Activated T-helper 17 cell treated with anti-CD3 and anti-CD28 coated beads, Interleukin-2, amount 50 U/mL, for 72 hours (primary cell): Measurements from ENCODE around the gene SLC35E3. TPM values are rescaled to one million over a fixed set of nuclear protein-coding genes. Genes with fewer than 3 reads are reported as not detected.
A peak's percentile ranks its signal among the peaks of the same experiment; 100 is the strongest.

ENCODE experiments used
- ATAC-seq: fragments of 150-1000 bp; cut with Tn5 transposase; replicated peaks from 2 replicates; pipeline ENCODE4 v1.10.0; 2021; ENCODE audit warnings: mild to moderate bottlenecking, moderate library complexity
- H3K27ac Mint-ChIP-seq: one replicate; pipeline ENCODE4 v1.8.0; 2022; ENCODE audit warnings: mixed read lengths
- H3K27me3 Mint-ChIP-seq: one replicate; pipeline ENCODE4 v1.8.0; 2022; ENCODE audit warnings: mixed read lengths
- H3K36me3 Mint-ChIP-seq: one replicate; pipeline ENCODE4 v1.8.0; 2022; ENCODE audit warnings: low read depth, mild to moderate bottlenecking, mixed read lengths
- H3K4me1 Mint-ChIP-seq: one replicate; pipeline ENCODE4 v1.8.0; 2022; ENCODE audit warnings: mixed read lengths
- H3K4me3 Mint-ChIP-seq: one replicate; pipeline ENCODE4 v1.8.0; 2022; ENCODE audit warnings: mild to moderate bottlenecking, mixed read lengths
- H3K9me3 Mint-ChIP-seq: one replicate; pipeline ENCODE4 v1.8.0; 2022; ENCODE audit warnings: mixed read lengths
- total RNA-seq, 2 donors: library from RNA; stranded (reverse); gene quantifications; one replicate each; pipeline ENCODE4 v1.2.3, GENCODE V29; 2022

SLC35E3 gene
- total RNA-seq = 10 to 100 TPM; 12.3 to 12.6 TPM

GRCh38 chr12:68745904-68746571 is at the start of gene SLC35E3:
Gene SLC35E3 (plus strand): TSS chr12:68746176. CDS start chr12:68746378, 202 bp downstream.
- Mint-ChIP-seq H3K4me1 (peaks cover 19% of the 10 kb centered on the region), H3K27me3 (no peaks in the 10 kb centered on the region), H3K36me3 (peaks cover 45% of the 10 kb centered on the region), H3K4me3 (peak within 1 kb of the TSS; percentile 99), H3K9me3 (no peaks in the 10 kb centered on the region), H3K27ac (peak within 1 kb of the TSS; percentile 96)
- peak; percentile 98 for ATAC-seq

- no peak overlapping the region for H3K27ac Mint-ChIP-seq
- H3K36me3 Mint-ChIP-seq = peaks cover 93% of the 10 kb centered on the region
- H3K4me3 Mint-ChIP-seq = no peak overlapping the region
- H3K9me3 Mint-ChIP-seq = no peaks in the 10 kb centered on the region
- ATAC-seq = no peak
- H3K4me1 Mint-ChIP-seq = no peaks in the 10 kb centered on the region
- H3K27me3 Mint-ChIP-seq = no peaks in the 10 kb centered on the region
Observed at GRCh38 chr12:68699486-68699885, 46.5 kb upstream of the SLC35E3 start.

GRCh38 chr12:68727776-68728175 is 18.2 kb upstream of the SLC35E3 start:
- Mint-ChIP-seq H3K4me3 (no peak overlapping the region), H3K27ac (no peak overlapping the region), H3K36me3 (peaks cover 89% of the 10 kb centered on the region), H3K9me3 (no peaks in the 10 kb centered on the region), H3K27me3 (no peaks in the 10 kb centered on the region), H3K4me1 (no peaks in the 10 kb centered on the region)
- no peak for ATAC-seq

GRCh38 chr12:68733661-68734071 is 12.3 kb upstream of the SLC35E3 start:
- no peak overlapping the region for H3K4me3 Mint-ChIP-seq
- H3K36me3 Mint-ChIP-seq = peaks cover 92% of the 10 kb centered on the region
- no peaks in the 10 kb centered on the region for H3K27me3 Mint-ChIP-seq
- no peak overlapping the region for H3K27ac Mint-ChIP-seq
- no peaks in the 10 kb centered on the region for H3K9me3 Mint-ChIP-seq
- no peak for ATAC-seq
- H3K4me1 Mint-ChIP-seq = no peaks in the 10 kb centered on the region

- no peaks in the 10 kb centered on the region for H3K9me3 Mint-ChIP-seq
- ATAC-seq = no peak
- H3K4me3 Mint-ChIP-seq = no peak overlapping the region
- H3K36me3 Mint-ChIP-seq = peaks cover 81% of the 10 kb centered on the region
- no peaks in the 10 kb centered on the region for H3K4me1 Mint-ChIP-seq
- no peak overlapping the region for H3K27ac Mint-ChIP-seq
- H3K27me3 Mint-ChIP-seq = no peaks in the 10 kb centered on the region
Observed at GRCh38 chr12:68739891-68740290, 6.1 kb upstream of the SLC35E3 start.

GRCh38 chr12:68743356-68743755 is 2.6 kb upstream of the SLC35E3 start:
- H3K4me3 Mint-ChIP-seq = no peak overlapping the region
- H3K36me3 Mint-ChIP-seq = peaks cover 64% of the 10 kb centered on the region
- no peaks in the 10 kb centered on the region for H3K9me3 Mint-ChIP-seq
- no peaks in the 10 kb centered on the region for H3K27me3 Mint-ChIP-seq
- no peak for ATAC-seq
- H3K27ac Mint-ChIP-seq = no peak overlapping the region
- H3K4me1 Mint-ChIP-seq = peaks cover 6% of the 10 kb centered on the region

GRCh38 chr12:68745376-68745903 is 536 bp upstream of the SLC35E3 start:
- Mint-ChIP-seq H3K4me1 (peaks cover 19% of the 10 kb centered on the region), H3K27ac (peak overlapping the region; percentile 96)
- no peak for ATAC-seq

GRCh38 chr12:68746572-68747180 is 700 bp downstream of the SLC35E3 start:
- Mint-ChIP-seq H3K36me3 (peaks cover 47% of the 10 kb centered on the region), H3K27me3 (no peaks in the 10 kb centered on the region), H3K4me1 (peaks cover 19% of the 10 kb centered on the region), H3K27ac (peak overlapping the region; percentile 96), H3K4me3 (peak overlapping the region; percentile 99), H3K9me3 (no peaks in the 10 kb centered on the region)
- ATAC-seq = peak; percentile 51

More at GRCh38 chr12:68745376-68745903, 536 bp upstream of the SLC35E3 start:
- H3K9me3 Mint-ChIP-seq = no peaks in the 10 kb centered on the region
- no peaks in the 10 kb centered on the region for H3K27me3 Mint-ChIP-seq
- peaks cover 43% of the 10 kb centered on the region for H3K36me3 Mint-ChIP-seq
- peak overlapping the region; percentile 99 for H3K4me3 Mint-ChIP-seq

GRCh38 chr12:68749443-68749842 is 3.5 kb downstream of the SLC35E3 start:
- Mint-ChIP-seq H3K36me3 (peaks cover 47% of the 10 kb centered on the region), H3K4me3 (no peak overlapping the region), H3K9me3 (no peaks in the 10 kb centered on the region), H3K4me1 (peaks cover 19% of the 10 kb centered on the region), H3K27me3 (no peaks in the 10 kb centered on the region), H3K27ac (peak overlapping the region; percentile 20)
- no peak for ATAC-seq

GRCh38 chr12:68749861-68750260 is 3.9 kb downstream of the SLC35E3 start:
- no peaks in the 10 kb centered on the region for H3K9me3 Mint-ChIP-seq
- H3K4me1 Mint-ChIP-seq = peaks cover 19% of the 10 kb centered on the region
- H3K27ac Mint-ChIP-seq = peak overlapping the region; percentile 20
- ATAC-seq = no peak
- peaks cover 49% of the 10 kb centered on the region for H3K36me3 Mint-ChIP-seq
- H3K27me3 Mint-ChIP-seq = no peaks in the 10 kb centered on the region
- no peak overlapping the region for H3K4me3 Mint-ChIP-seq

- Mint-ChIP-seq H3K27ac (no peak overlapping the region), H3K36me3 (peaks cover 54% of the 10 kb centered on the region), H3K27me3 (no peaks in the 10 kb centered on the region)
Observed at GRCh38 chr12:68750506-68750905, 4.5 kb downstream of the SLC35E3 start.

GRCh38 chr12:68755536-68756243 is 9.7 kb downstream of the SLC35E3 start:
- H3K27ac Mint-ChIP-seq = no peak overlapping the region
- no peak overlapping the region for H3K4me3 Mint-ChIP-seq
- H3K36me3 Mint-ChIP-seq = peaks cover 83% of the 10 kb centered on the region
- ATAC-seq = no peak
- no peaks in the 10 kb centered on the region for H3K27me3 Mint-ChIP-seq
- H3K9me3 Mint-ChIP-seq = no peaks in the 10 kb centered on the region
- H3K4me1 Mint-ChIP-seq = no peaks in the 10 kb centered on the region

More at GRCh38 chr12:68750506-68750905, 4.5 kb downstream of the SLC35E3 start:
- H3K4me3 Mint-ChIP-seq = no peak overlapping the region
- ATAC-seq = no peak
- peaks cover 19% of the 10 kb centered on the region for H3K4me1 Mint-ChIP-seq
- no peaks in the 10 kb centered on the region for H3K9me3 Mint-ChIP-seq

GRCh38 chr12:68759852-68760251 is 13.9 kb downstream of the SLC35E3 start:
- H3K4me1 Mint-ChIP-seq = no peaks in the 10 kb centered on the region
- peaks cover 82% of the 10 kb centered on the region for H3K36me3 Mint-ChIP-seq
- no peak overlapping the region for H3K27ac Mint-ChIP-seq
- no peaks in the 10 kb centered on the region for H3K27me3 Mint-ChIP-seq
- no peak overlapping the region for H3K4me3 Mint-ChIP-seq
- H3K9me3 Mint-ChIP-seq = no peaks in the 10 kb centered on the region
- ATAC-seq = no peak

- H3K9me3 Mint-ChIP-seq = no peaks in the 10 kb centered on the region
- no peaks in the 10 kb centered on the region for H3K27me3 Mint-ChIP-seq
- no peak for ATAC-seq
- no peak overlapping the region for H3K4me3 Mint-ChIP-seq
- H3K4me1 Mint-ChIP-seq = no peaks in the 10 kb centered on the region
- peaks cover 75% of the 10 kb centered on the region for H3K36me3 Mint-ChIP-seq
- no peak overlapping the region for H3K27ac Mint-ChIP-seq
Observed at GRCh38 chr12:68760806-68761441, 14.9 kb downstream of the SLC35E3 start.
